HG02678 (cell line): ENCODE measurements around the gene HIRA.
A peak's percentile ranks its signal among the peaks of the same experiment; 100 is the strongest.

ENCODE experiments used
- ATAC-seq: cut with Tn5 transposase; IDR thresholded peaks from one replicate; pipeline ENCODE4 v1.9.1; 2021; ENCODE audit warnings: mild to moderate bottlenecking, moderate library complexity; ENCODE audit not compliant: unreplicated experiment

The HIRA gene, protein sequence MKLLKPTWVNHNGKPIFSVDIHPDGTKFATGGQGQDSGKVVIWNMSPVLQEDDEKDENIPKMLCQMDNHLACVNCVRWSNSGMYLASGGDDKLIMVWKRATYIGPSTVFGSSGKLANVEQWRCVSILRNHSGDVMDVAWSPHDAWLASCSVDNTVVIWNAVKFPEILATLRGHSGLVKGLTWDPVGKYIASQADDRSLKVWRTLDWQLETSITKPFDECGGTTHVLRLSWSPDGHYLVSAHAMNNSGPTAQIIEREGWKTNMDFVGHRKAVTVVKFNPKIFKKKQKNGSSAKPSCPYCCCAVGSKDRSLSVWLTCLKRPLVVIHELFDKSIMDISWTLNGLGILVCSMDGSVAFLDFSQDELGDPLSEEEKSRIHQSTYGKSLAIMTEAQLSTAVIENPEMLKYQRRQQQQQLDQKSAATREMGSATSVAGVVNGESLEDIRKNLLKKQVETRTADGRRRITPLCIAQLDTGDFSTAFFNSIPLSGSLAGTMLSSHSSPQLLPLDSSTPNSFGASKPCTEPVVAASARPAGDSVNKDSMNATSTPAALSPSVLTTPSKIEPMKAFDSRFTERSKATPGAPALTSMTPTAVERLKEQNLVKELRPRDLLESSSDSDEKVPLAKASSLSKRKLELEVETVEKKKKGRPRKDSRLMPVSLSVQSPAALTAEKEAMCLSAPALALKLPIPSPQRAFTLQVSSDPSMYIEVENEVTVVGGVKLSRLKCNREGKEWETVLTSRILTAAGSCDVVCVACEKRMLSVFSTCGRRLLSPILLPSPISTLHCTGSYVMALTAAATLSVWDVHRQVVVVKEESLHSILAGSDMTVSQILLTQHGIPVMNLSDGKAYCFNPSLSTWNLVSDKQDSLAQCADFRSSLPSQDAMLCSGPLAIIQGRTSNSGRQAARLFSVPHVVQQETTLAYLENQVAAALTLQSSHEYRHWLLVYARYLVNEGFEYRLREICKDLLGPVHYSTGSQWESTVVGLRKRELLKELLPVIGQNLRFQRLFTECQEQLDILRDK

GRCh38 chr22:19431649-19432132 is at the start of gene HIRA:
Gene HIRA, minus strand, starts transcription at chr22:19431733. Its CDS starts 257 bp downstream, at chr22:19431476.
- ATAC-seq = peak; percentile 55

- ATAC-seq = no peak
Observed at GRCh38 chr22:19480789-19481188, 49.3 kb upstream of the HIRA start.

DNA sequence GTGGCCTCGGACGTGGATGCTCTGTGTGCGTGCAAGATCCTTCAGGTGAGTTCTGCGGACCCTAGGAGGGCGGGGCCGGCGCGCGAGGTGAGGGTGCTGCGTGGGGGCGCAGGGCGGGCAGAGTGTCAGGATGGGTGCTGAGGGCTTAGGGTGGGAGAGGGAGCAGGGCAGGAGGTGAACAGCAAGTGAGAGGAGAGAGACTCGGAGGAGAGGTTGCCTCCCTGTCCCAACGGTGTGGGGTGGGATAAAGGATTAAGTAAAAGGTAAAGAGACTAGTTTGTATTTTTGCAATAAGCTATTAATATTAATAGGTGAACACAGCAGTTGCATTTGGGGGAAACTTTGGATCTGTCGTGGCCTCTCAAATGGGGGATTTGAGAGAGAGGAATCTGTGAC is 48.6 kb upstream of the HIRA start:
- ATAC-seq = no peak

DNA sequence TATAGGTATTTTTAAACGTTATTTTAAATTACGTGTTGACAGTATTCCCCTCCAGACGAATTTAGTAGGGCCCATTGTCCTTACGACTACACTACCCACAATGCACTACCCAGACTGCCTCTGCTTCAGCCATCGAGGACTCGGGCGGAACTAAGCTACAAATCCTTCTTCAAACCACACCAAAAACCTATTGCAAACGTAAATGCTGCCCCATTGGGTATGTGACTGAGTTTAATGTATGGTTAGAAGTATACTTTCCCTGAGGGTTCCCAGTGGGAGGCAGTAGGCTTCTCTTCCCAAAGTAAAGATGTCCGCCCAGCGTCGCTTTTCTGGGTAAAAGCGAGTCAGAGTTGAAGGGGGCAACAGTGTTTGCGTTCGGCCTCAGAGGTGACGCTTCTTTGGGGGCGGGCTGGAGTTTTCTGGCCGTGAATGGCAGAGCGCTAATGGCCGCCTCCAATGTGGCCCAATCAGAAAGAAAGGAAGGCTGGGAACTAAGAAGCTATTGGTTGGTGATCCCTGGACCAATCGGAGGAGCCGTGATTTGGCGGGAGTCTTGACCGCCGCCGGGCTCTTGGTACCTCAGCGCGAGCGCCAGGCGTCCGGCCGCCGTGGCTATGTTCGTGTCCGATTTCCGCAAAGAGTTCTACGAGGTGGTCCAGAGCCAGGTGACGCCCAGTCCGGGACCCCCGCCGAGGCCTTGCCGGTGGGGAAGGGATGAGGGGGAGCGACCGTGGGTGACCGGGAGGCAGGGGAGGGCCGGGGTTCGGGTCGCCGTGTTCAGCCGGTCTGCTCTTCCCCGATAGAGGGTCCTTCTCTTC is 48.0 kb upstream of the HIRA start, which contains the start of gene CDC45:
TSS of gene CDC45 (plus strand) at position 566 of the 818 bp plus-strand sequence. CDS start at position 615, 49 bp downstream.
- peak; percentile 91 for ATAC-seq

DNA sequence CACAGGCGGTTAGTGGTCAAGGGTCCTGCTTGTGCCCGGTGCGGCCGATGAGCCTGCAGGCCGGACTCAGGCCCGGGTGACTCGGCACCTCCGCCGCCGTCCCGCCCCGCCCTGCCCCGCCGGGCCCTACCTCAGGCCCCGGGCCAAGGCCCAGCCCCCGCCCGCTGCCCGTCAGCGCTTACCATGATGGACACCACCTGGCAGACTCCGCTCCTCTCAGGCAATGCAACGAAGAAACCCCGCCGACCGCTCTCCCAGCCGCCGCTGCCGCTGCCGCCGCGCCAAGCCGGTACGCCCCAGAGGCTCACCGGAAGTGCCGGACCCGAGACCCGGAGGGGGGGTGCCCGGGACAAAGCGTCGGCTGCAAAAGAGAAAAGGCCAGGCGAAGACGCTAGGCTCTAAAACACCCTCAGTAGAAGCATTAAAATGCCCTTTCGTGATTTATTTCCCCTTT is 47.4 kb upstream of the HIRA start, which contains the start of gene UFD1:
TSS of gene UFD1 (minus strand) at position 293 of the 454 bp plus-strand sequence. CDS start at position 185, 108 bp downstream.
- ATAC-seq = peak; percentile 44

GRCh38 chr22:19478045-19478900 is 46.7 kb upstream of the HIRA start:
- no peak for ATAC-seq

DNA sequence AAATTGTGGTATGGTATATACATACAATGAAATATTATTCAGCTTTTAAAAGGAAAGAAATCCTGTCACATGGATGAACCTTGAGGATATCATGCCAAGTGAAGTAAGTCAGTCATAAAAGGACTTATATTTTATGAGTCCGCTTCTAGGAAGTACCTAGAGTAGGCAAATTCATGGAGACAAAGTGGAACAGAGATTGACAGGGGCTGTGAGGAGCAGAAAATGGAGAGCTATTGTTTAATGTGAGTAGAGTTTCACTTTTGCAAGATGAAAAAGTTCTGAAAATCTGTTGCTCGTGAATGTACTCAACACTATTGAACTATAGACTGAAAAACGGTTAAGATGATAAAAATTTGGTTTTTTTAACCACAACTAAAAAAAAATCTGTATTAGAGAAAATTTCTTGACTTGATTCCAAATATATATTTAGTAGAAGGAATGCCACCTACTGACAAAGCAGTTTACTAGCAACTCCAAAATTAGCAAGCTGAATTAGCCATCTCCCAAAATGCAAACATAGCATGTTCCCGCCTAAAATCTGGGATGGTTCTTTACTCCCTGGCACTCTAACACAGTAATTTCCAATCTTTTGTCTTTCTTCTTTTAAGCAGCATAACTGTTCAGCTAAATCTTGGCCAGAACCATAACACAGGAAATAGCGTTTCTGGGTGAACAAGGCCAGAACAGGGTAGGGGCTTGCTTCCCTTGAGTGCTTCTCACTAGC is 46.0 kb upstream of the HIRA start:
- no peak for ATAC-seq

DNA sequence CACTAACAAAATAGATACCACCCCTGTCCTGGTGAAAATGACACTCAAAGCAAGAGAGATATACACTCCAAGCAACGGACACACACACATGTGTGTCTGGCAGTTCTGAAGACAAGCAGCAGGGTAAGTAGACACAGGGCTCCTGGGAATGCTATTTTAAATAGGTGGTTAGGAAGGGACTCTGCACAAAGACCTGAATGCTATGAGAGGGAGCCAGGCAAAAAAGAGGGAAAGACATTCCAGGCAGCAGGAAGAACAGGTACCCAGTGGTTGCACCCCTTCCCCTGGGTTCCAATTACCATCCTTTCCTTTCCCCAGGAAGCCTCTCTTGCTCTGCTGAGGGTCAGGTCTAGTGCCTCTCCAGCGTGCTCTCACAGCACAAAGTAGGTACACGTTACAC is 44.5 kb upstream of the HIRA start:
- no peak for ATAC-seq

- ATAC-seq = no peak
Observed at GRCh38 chr22:19473578-19473977, 42.0 kb upstream of the HIRA start.

GRCh38 chr22:19472233-19472632 is 40.7 kb upstream of the HIRA start:
- no peak for ATAC-seq

- no peak for ATAC-seq
Observed at GRCh38 chr22:19471572-19471971, 40.0 kb upstream of the HIRA start.

DNA sequence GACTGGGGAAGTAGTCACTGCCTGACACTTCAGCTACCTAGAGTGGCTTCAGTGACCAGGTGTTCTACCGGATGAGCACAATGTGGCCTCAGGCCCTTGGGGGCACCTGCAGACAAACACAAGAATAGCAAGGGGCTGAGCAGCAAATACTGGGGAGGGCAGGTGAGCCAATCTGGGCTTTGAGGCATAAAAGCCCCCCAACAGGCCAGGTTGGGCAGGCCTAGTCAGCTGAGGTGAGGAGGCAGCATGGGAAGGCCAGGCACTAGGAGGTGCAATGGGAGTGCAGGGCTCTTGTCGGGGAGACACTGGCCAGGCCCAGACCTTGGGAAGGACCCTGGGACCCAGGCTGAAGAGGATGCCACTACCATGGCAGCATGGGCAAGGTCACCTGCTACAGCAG is 38.5 kb upstream of the HIRA start:
- no peak for ATAC-seq

GRCh38 chr22:19469421-19469820 is 37.9 kb upstream of the HIRA start:
- ATAC-seq = no peak

GRCh38 chr22:19467912-19468311 is 36.4 kb upstream of the HIRA start:
- ATAC-seq = no peak

DNA sequence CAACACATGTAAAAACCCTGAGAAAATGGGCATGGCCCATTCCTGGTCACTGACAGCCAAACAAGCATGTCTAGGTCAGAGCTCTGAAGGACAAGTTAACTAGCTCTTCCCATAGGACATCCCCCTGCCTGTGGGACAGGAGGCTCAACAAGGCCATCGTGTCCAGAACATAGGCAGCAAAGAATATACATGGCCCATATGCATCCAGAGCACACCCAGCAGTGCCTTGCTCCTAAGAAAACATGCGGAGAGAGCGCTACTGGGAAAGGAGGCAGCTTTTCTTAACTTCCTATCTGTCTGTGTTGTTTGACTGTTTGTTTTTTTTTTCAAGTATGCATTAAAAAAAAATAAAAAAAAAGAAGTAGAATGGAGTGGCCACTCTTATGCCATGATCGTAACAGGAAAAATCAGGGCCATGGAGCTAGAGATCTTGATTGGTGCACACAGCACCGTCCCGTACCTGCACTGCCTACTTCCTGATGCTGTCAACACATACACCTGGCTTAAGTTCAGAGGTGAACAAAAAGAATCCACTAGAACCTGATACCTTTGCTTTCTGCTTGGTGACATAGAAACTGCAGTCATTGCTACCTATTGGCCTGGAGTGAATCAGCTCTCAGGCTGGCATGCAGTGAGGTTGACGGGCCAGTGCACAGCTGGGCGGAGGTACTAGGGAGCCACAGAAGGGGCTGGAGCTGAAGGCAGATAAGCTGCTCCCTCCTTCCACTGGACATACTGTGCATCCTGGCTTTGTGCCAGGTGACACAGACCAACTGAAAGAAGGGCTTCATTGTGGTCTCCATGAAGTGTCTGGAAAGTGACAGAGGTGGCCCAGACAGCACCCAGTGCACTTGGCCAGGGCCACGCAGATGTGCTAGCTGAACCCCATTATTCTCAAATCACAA is 35.6 kb upstream of the HIRA start:
- ATAC-seq = no peak

DNA sequence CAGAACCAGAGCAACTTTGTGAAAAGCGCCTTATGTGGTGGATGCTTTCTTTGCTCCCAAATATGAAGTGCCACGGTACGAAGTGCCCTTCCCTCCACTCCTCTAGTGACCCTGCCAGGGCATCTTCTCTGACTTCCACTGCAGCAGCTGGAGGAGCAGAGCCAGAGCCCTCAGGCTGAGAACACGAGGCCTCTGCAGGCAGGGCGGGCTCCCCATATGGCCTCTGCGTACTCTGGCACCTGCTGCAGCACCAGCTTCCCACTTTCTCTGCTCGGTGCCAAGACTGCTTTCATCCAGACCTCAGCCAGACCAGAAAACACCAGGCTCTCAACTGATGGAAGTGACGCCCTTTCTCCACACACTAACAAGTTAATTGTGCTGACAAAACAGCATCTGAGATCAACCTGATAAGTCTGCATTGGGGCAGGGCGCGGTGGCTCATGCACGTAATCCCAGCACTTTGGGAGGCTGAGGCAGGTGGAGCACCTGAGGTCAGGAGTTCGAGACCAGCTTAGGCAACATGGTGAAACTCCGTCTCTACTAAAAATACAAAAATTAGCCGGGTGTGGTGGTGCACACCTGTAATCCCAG is 34.7 kb upstream of the HIRA start:
- no peak for ATAC-seq

- ATAC-seq = no peak
Observed at GRCh38 chr22:19464975-19465374, 33.4 kb upstream of the HIRA start.
